ENCODE results near the gene UROC1. TPM values are rescaled to one million over a fixed set of nuclear protein-coding genes. Genes with fewer than 3 reads are reported as not detected.

UROC1 gene
- total RNA-seq, 1 experiment from 2014 or later, result not detected

DNA sequence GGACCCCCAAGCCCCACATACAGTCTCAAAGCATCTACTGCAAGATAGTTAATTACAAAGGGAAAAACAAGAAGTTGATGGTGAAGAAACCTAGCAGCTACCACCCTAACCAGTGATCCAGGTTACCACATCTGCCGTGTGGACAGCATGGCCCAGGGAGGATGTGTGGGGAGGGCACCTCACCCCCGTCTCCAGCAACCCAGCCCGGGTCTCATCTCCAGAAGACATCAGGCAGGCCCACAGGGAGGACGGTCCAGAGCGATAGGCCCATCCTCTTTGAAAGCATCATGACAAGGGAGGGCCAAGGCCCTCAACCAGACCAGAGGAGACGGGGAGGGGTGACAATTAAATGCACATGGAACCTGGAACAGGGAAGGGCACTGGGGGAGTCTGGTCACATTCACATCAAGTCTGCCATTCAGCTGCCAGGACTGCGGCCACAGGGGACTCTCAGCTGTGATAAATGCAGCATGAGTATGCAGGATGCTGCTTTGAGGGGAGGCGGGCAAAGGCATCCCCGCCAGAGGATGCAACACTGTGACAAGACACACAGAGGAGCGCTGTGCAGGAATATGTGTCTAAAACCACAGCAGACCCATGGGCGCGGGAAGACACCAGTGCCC is 60.7 kb downstream of the UROC1 start:
- Histone ChIP-seq H3K9me3 (ENCODE audit: control insufficient read depth in 1 of 2, insufficient read depth in 1 of 2, low read depth in 1 of 2, low read length in 2 of 2) (no peaks in the 10 kb centered on the region), H2AFZ (ENCODE audit: low read depth, low read length, poor library complexity, severe bottlenecking) (no peak overlapping the region), H3K9ac (ENCODE audit: low read length) (no peak overlapping the region), H3K4me3 (replicated peaks in 1 of 2; ENCODE audit: low read depth in 1 of 2, low read length in 2 of 2) (no peak overlapping the region), H3K36me3 (ENCODE audit: control insufficient read depth in 1 of 2, insufficient read depth in 2 of 2, low read length in 2 of 2) (peaks cover 49 to 56% of the 10 kb centered on the region in 2 experiments; a peak in 3 of 4 replicates), H3K4me2 (ENCODE audit: low read length) (no peak overlapping the region), H4K20me1 (ENCODE audit: insufficient read depth) (no peaks in the 10 kb centered on the region), H3K27me3 (ENCODE audit: insufficient read depth, low read length) (no peaks in the 10 kb centered on the region), H3K79me2 (ENCODE audit: insufficient read depth, low read length) (peaks cover 52% of the 10 kb centered on the region), H3K4me1 (ENCODE audit: control insufficient read depth in 1 of 2, insufficient read depth in 2 of 2, low read length in 2 of 2) (no peaks in the 10 kb centered on the region), H3K9me2 (ENCODE audit: insufficient read depth) (no peaks in the 10 kb centered on the region), H3K27ac (ENCODE audit: low read depth, low read length) (no peak overlapping the region)
- no peak for ATAC-seq
- TF ChIP-seq EZH2 (IDR thresholded peaks at IDR 0.05) (no peak), ELF1 (IDR thresholded peaks at IDR 0.05; ENCODE audit: borderline replicate concordance, low read depth) (no peak), YY1 (IDR thresholded peaks at IDR 0.05; ENCODE audit: extremely low read depth, insufficient replicate concordance, low read depth, low read length) (no peak), SIN3A (IDR thresholded peaks at IDR 0.05; ENCODE audit: low read depth) (no peak), POLR2AphosphoS5 (IDR thresholded peaks at IDR 0.05; ENCODE audit: low read depth, low read length) (no peak), ZNF274 (IDR thresholded peaks at IDR 0.05; ENCODE audit: low read depth, low read length) (no peak), CBX3 (IDR thresholded peaks at IDR 0.05; ENCODE audit: low read depth) (no peak), TCF7L2 (IDR thresholded peaks at IDR 0.05; ENCODE audit: borderline replicate concordance, extremely low read depth, insufficient read depth, insufficient read length) (no peak), ZFX (IDR thresholded peaks at IDR 0.05) (no peak), CEBPB (IDR thresholded peaks at IDR 0.05; ENCODE audit: low read depth) (no peak), FOSL1 (IDR thresholded peaks at IDR 0.05; ENCODE audit: low read depth) (no peak), POLR2A (IDR thresholded peaks at IDR 0.05; ENCODE audit: borderline replicate concordance, extremely low read depth, insufficient read depth, insufficient read length) (no peak), SRF (IDR thresholded peaks at IDR 0.05; ENCODE audit: low read depth) (no peak)
- TF ChIP-seq, protein P1, sequence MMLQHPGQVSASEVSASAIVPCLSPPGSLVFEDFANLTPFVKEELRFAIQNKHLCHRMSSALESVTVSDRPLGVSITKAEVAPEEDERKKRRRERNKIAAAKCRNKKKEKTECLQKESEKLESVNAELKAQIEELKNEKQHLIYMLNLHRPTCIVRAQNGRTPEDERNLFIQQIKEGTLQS (IDR thresholded peaks at IDR 0.05), result no peak
- TF ChIP-seq, protein P2, sequence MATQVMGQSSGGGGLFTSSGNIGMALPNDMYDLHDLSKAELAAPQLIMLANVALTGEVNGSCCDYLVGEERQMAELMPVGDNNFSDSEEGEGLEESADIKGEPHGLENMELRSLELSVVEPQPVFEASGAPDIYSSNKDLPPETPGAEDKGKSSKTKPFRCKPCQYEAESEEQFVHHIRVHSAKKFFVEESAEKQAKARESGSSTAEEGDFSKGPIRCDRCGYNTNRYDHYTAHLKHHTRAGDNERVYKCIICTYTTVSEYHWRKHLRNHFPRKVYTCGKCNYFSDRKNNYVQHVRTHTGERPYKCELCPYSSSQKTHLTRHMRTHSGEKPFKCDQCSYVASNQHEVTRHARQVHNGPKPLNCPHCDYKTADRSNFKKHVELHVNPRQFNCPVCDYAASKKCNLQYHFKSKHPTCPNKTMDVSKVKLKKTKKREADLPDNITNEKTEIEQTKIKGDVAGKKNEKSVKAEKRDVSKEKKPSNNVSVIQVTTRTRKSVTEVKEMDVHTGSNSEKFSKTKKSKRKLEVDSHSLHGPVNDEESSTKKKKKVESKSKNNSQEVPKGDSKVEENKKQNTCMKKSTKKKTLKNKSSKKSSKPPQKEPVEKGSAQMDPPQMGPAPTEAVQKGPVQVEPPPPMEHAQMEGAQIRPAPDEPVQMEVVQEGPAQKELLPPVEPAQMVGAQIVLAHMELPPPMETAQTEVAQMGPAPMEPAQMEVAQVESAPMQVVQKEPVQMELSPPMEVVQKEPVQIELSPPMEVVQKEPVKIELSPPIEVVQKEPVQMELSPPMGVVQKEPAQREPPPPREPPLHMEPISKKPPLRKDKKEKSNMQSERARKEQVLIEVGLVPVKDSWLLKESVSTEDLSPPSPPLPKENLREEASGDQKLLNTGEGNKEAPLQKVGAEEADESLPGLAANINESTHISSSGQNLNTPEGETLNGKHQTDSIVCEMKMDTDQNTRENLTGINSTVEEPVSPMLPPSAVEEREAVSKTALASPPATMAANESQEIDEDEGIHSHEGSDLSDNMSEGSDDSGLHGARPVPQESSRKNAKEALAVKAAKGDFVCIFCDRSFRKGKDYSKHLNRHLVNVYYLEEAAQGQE (IDR thresholded peaks at IDR 0.05; ENCODE audit: low read depth), result no peak
- TF ChIP-seq, protein P3, sequence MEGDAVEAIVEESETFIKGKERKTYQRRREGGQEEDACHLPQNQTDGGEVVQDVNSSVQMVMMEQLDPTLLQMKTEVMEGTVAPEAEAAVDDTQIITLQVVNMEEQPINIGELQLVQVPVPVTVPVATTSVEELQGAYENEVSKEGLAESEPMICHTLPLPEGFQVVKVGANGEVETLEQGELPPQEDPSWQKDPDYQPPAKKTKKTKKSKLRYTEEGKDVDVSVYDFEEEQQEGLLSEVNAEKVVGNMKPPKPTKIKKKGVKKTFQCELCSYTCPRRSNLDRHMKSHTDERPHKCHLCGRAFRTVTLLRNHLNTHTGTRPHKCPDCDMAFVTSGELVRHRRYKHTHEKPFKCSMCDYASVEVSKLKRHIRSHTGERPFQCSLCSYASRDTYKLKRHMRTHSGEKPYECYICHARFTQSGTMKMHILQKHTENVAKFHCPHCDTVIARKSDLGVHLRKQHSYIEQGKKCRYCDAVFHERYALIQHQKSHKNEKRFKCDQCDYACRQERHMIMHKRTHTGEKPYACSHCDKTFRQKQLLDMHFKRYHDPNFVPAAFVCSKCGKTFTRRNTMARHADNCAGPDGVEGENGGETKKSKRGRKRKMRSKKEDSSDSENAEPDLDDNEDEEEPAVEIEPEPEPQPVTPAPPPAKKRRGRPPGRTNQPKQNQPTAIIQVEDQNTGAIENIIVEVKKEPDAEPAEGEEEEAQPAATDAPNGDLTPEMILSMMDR (IDR thresholded peaks at IDR 0.05 in 2 of 3, conservative IDR thresholded peaks at IDR 0.05 in 1 of 3; ENCODE audit: borderline replicate concordance in 1 of 3, insufficient read depth in 1 of 3, low read depth in 2 of 3, low read length in 2 of 3), result no peak
- TF ChIP-seq, protein P4, sequence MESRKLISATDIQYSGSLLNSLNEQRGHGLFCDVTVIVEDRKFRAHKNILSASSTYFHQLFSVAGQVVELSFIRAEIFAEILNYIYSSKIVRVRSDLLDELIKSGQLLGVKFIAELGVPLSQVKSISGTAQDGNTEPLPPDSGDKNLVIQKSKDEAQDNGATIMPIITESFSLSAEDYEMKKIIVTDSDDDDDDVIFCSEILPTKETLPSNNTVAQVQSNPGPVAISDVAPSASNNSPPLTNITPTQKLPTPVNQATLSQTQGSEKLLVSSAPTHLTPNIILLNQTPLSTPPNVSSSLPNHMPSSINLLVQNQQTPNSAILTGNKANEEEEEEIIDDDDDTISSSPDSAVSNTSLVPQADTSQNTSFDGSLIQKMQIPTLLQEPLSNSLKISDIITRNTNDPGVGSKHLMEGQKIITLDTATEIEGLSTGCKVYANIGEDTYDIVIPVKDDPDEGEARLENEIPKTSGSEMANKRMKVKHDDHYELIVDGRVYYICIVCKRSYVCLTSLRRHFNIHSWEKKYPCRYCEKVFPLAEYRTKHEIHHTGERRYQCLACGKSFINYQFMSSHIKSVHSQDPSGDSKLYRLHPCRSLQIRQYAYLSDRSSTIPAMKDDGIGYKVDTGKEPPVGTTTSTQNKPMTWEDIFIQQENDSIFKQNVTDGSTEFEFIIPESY (IDR thresholded peaks at IDR 0.05; ENCODE audit: extremely low read depth, insufficient replicate concordance, low read length), result no peak
- BruUV-seq (replicated peaks), result no TSS peak
- ChIA-PET POLR2A (no interaction called here), CTCF (no interaction called here), RAD21 (ENCODE audit: low non-redundant PET in 1 of 2, low total read pairs in 2 of 2, uncharacterized antibody in 2 of 2, unreplicated experiment in 2 of 2) (no interaction called here)
- intact Hi-C loops (cut with micrococcal nuclease), result no loop called here
- DNase-seq (ENCODE audit: low read depth, low spot score), result no peak

Measured in HCT116 (cell line).